Measurements from ENCODE around the gene ARHGAP10. TPM values are rescaled to one million over a fixed set of nuclear protein-coding genes. Genes with fewer than 3 reads are reported as not detected.

Gene ARHGAP10
- total RNA-seq, 4 donors from 2014 or later: 7.0 to 52.8 (median 19.9) TPM

- H3K36me3 ChIP-seq: peaks cover 0 to 54% (median 0%) of the 10 kb centered on the region in 3 donors
- no peaks in the 10 kb centered on the region for H3K9me3 ChIP-seq
- no peak for DNase-seq
- TF ChIP-seq POLR2A (IDR thresholded peaks at IDR 0.05) (no peak), CTCF (IDR thresholded peaks at IDR 0.05) (no peak)
- no peaks in the 10 kb centered on the region for H3K27me3 ChIP-seq
- H3K27ac ChIP-seq: no peak overlapping the region
- no peak overlapping the region for H3K4me3 ChIP-seq
- H3K4me1 ChIP-seq: no peaks in the 10 kb centered on the region
Observed at GRCh38 chr4:148110169-148110568, 378.3 kb downstream of the ARHGAP10 start.

- Histone ChIP-seq H3K27ac (no peak overlapping the region), H3K9me3 (no peaks in the 10 kb centered on the region), H3K27me3 (no peaks in the 10 kb centered on the region), H3K4me3 (no peak overlapping the region), H3K36me3 (peaks cover 0 to 60% (median 0%) of the 10 kb centered on the region in 3 donors), H3K4me1 (no peaks in the 10 kb centered on the region)
- no peak for DNase-seq
- TF ChIP-seq CTCF (IDR thresholded peaks at IDR 0.05) (no peak), POLR2A (IDR thresholded peaks at IDR 0.05) (no peak)
Observed at GRCh38 chr4:148112231-148112982, 380.5 kb downstream of the ARHGAP10 start.

- Histone ChIP-seq H3K27me3 (no peaks in the 10 kb centered on the region), H3K9me3 (no peaks in the 10 kb centered on the region), H3K4me1 (no peaks in the 10 kb centered on the region), H3K27ac (no peak overlapping the region), H3K4me3 (no peak overlapping the region), H3K36me3 (peaks cover 0 to 63% (median 0%) of the 10 kb centered on the region in 3 donors)
- TF ChIP-seq CTCF (IDR thresholded peaks at IDR 0.05) (no peak), POLR2A (IDR thresholded peaks at IDR 0.05) (no peak)
- DNase-seq: no peak
Observed at GRCh38 chr4:148114436-148114835, 382.5 kb downstream of the ARHGAP10 start.

- DNase-seq: no peak
- Histone ChIP-seq H3K27me3 (no peaks in the 10 kb centered on the region), H3K27ac (no peak overlapping the region), H3K4me3 (no peak overlapping the region), H3K9me3 (no peaks in the 10 kb centered on the region), H3K4me1 (no peaks in the 10 kb centered on the region), H3K36me3 (peaks cover 0 to 66% (median 0%) of the 10 kb centered on the region in 3 donors)
- TF ChIP-seq POLR2A (IDR thresholded peaks at IDR 0.05) (no peak), CTCF (IDR thresholded peaks at IDR 0.05) (no peak)
Observed at GRCh38 chr4:148116264-148116663, 384.4 kb downstream of the ARHGAP10 start.

- Histone ChIP-seq H3K9me3 (no peaks in the 10 kb centered on the region), H3K27ac (no peak overlapping the region), H3K27me3 (no peaks in the 10 kb centered on the region), H3K4me3 (no peak overlapping the region), H3K36me3 (peaks cover 0 to 59% (median 0%) of the 10 kb centered on the region in 3 donors), H3K4me1 (no peaks in the 10 kb centered on the region)
- DNase-seq: no peak
- TF ChIP-seq CTCF (IDR thresholded peaks at IDR 0.05) (no peak), POLR2A (IDR thresholded peaks at IDR 0.05) (no peak)
Observed at GRCh38 chr4:148116969-148117368, 385.1 kb downstream of the ARHGAP10 start.

All from Peyer's patch (tissue), 4 donors.